Thymus (tissue), 11 donors: ENCODE data around the gene ANGPTL4. TPM values are rescaled to one million over a fixed set of nuclear protein-coding genes. Genes with fewer than 3 reads are reported as not detected.
A peak's percentile ranks its signal among the peaks of the same experiment; 100 is the strongest.

Source experiments
- DNase-seq, 9 donors: peaks; one replicate each; pipeline ENCODE4 v3.0.0-alpha.2; 2013; ENCODE audit warnings: low spot score in 9 of 9, low read depth in 6 of 9, missing footprints in 1 of 9
- H3K27ac ChIP-seq, 2 donors: one replicate each; pipeline ENCODE4 v1.5.1; 2013; ENCODE audit warnings: control low read depth in 1 of 2, low read depth in 1 of 2, low read length in 1 of 2, mild to moderate bottlenecking in 1 of 2, moderate library complexity in 1 of 2
- H3K27me3 ChIP-seq, 2 donors: one replicate each; pipeline ENCODE4 v1.5.1; 2013; ENCODE audit warnings: low read length in 1 of 2; ENCODE audit not compliant: control insufficient read depth in 2 of 2, insufficient read depth in 1 of 2
- H3K36me3 ChIP-seq, 2 donors: one replicate each; pipeline ENCODE4 v1.5.1; 2013; ENCODE audit warnings: low read length in 1 of 2, mild to moderate bottlenecking in 1 of 2, moderate library complexity in 1 of 2; ENCODE audit not compliant: control insufficient read depth in 2 of 2, insufficient read depth in 2 of 2
- H3K4me1 ChIP-seq, 2 donors: one replicate each; pipeline ENCODE4 v1.5.1; 2013; ENCODE audit warnings: low read length in 2 of 2; ENCODE audit not compliant: control insufficient read depth in 2 of 2, insufficient read depth in 2 of 2
- H3K4me3 ChIP-seq, 2 donors: one replicate each; pipeline ENCODE4 v1.5.1; 2013; ENCODE audit warnings: low read length in 2 of 2, control low read depth in 1 of 2, mild to moderate bottlenecking in 1 of 2
- H3K9me3 ChIP-seq, 2 donors: one replicate each; pipeline ENCODE4 v1.5.1; 2013; ENCODE audit warnings: low read length in 1 of 2, mild to moderate bottlenecking in 1 of 2; ENCODE audit not compliant: control insufficient read depth in 2 of 2, insufficient read depth in 1 of 2
- WGBS: extraction: QIAGEN DNeasy Blood & Tissue Kit; methylation state at CpG from one replicate; pipeline ENCODE4 v1.1.7; 2013; 5-methylcytosine and 5-hydroxymethylcytosine counted together
- polyA plus RNA-seq: library from polyadenylated mRNA; stranded (reverse); fragments of 200-250 nt; gene quantifications from one replicate; pipeline ENCODE4 v1.2.3, GENCODE V29; 2013
- total RNA-seq: library from RNA; stranded (reverse); fragments of 120-200 nt; gene quantifications from one replicate; pipeline ENCODE4 v1.2.4, GENCODE V29; 2013
- donor health status: healthy.

Gene ANGPTL4
- total and polyA plus RNA-seq, 2 donors: 0.42 to 14.4 TPM

GRCh38 chr19:8333767-8334457 is 30.0 kb upstream of the ANGPTL4 start:
- H3K4me3 ChIP-seq: no peak overlapping the region
- H3K36me3 ChIP-seq: no peaks in the 10 kb centered on the region
- 28% methylated on average over 48 of the region's 48 CpGs for WGBS
- peaks cover 0 to 4% of the 10 kb centered on the region in 2 donors for H3K9me3 ChIP-seq
- H3K27me3 ChIP-seq: peaks cover 48 to 78% of the 10 kb centered on the region in 2 donors
- H3K27ac ChIP-seq: no peak overlapping the region
- peaks cover 4 to 8% of the 10 kb centered on the region in 2 donors for H3K4me1 ChIP-seq
- no peak for DNase-seq

- no peak for DNase-seq
- WGBS: 10% methylated on average over 117 of the region's 117 CpGs
- peaks cover 48 to 83% of the 10 kb centered on the region in 2 donors for H3K27me3 ChIP-seq
- H3K9me3 ChIP-seq: peaks cover 0 to 4% of the 10 kb centered on the region in 2 donors
- no peak overlapping the region for H3K27ac ChIP-seq
- peak overlapping the region in 1 of 2 donors; percentile 39 for H3K4me3 ChIP-seq
- H3K36me3 ChIP-seq: no peaks in the 10 kb centered on the region
- peaks cover 4 to 8% of the 10 kb centered on the region in 2 donors for H3K4me1 ChIP-seq
Measured at GRCh38 chr19:8334458-8335342, 29.3 kb upstream of the ANGPTL4 start.

GRCh38 chr19:8335343-8336071 is 28.4 kb upstream of the ANGPTL4 start:
- Histone ChIP-seq H3K9me3 (peaks cover 0 to 4% of the 10 kb centered on the region in 2 donors), H3K27ac (no peak overlapping the region), H3K27me3 (peaks cover 48 to 89% of the 10 kb centered on the region in 2 donors), H3K36me3 (no peaks in the 10 kb centered on the region), H3K4me1 (peaks cover 4 to 8% of the 10 kb centered on the region in 2 donors), H3K4me3 (peak overlapping the region in 1 of 2 donors; percentile 39)
- DNase-seq: no peak
- 6% methylated on average over 79 of the region's 79 CpGs for whole genome bisulfite sequencing

- Histone ChIP-seq H3K9me3 (peaks cover 0 to 4% of the 10 kb centered on the region in 2 donors), H3K4me1 (peaks cover 4 to 8% of the 10 kb centered on the region in 2 donors), H3K27me3 (peaks cover 54 to 92% of the 10 kb centered on the region in 2 donors), H3K36me3 (no peaks in the 10 kb centered on the region), H3K27ac (no peak overlapping the region), H3K4me3 (no peak overlapping the region)
- no peak for DNase-seq
- WGBS: 41% methylated on average over 27 of the region's 27 CpGs
Measured at GRCh38 chr19:8336072-8336569, 27.8 kb upstream of the ANGPTL4 start.

- Histone ChIP-seq H3K4me1 (peaks cover 4 to 8% of the 10 kb centered on the region in 2 donors), H3K36me3 (no peaks in the 10 kb centered on the region), H3K27ac (no peak overlapping the region), H3K27me3 (peaks cover 52 to 92% of the 10 kb centered on the region in 2 donors), H3K4me3 (no peak overlapping the region), H3K9me3 (peaks cover 0 to 4% of the 10 kb centered on the region in 2 donors)
- WGBS: 34% methylated on average over 8 of the region's 8 CpGs
- no peak for DNase-seq
Measured at GRCh38 chr19:8336660-8337059, 27.3 kb upstream of the ANGPTL4 start.

- 88% methylated on average over 7 of the region's 7 CpGs for WGBS
- peaks cover 0 to 6% of the 10 kb centered on the region in 2 donors for H3K9me3 ChIP-seq
- no peak overlapping the region for H3K27ac ChIP-seq
- H3K36me3 ChIP-seq: no peaks in the 10 kb centered on the region
- peaks cover 4 to 10% of the 10 kb centered on the region in 2 donors for H3K4me1 ChIP-seq
- H3K27me3 ChIP-seq: peaks cover 60 to 93% of the 10 kb centered on the region in 2 donors
- H3K4me3 ChIP-seq: no peak overlapping the region
- DNase-seq: no peak
Measured at GRCh38 chr19:8337728-8338127, 26.2 kb upstream of the ANGPTL4 start.

- WGBS: 87% methylated on average over 6 of the region's 6 CpGs
- no peak for DNase-seq
- H3K4me3 ChIP-seq: no peak overlapping the region
- H3K4me1 ChIP-seq: peaks cover 8 to 17% of the 10 kb centered on the region in 2 donors
- no peaks in the 10 kb centered on the region for H3K36me3 ChIP-seq
- H3K9me3 ChIP-seq: peaks cover 0 to 7% of the 10 kb centered on the region in 2 donors
- peaks cover 59 to 93% of the 10 kb centered on the region in 2 donors for H3K27me3 ChIP-seq
- H3K27ac ChIP-seq: no peak overlapping the region
Measured at GRCh38 chr19:8338835-8339234, 25.1 kb upstream of the ANGPTL4 start.

GRCh38 chr19:8340341-8341096 is 23.4 kb upstream of the ANGPTL4 start:
- DNase-seq: no peak
- H3K4me3 ChIP-seq: no peak overlapping the region
- 23% methylated on average over 15 of the region's 15 CpGs for WGBS
- no peaks in the 10 kb centered on the region for H3K36me3 ChIP-seq
- H3K4me1 ChIP-seq: peaks cover 3 to 17% of the 10 kb centered on the region in 2 donors
- H3K27ac ChIP-seq: no peak overlapping the region
- peaks cover 50 to 96% of the 10 kb centered on the region in 2 donors for H3K27me3 ChIP-seq
- H3K9me3 ChIP-seq: peaks cover 0 to 7% of the 10 kb centered on the region in 2 donors
